AG04450 (cell line): ENCODE measurements around the gene C1orf35. TPM values are rescaled to one million over a fixed set of nuclear protein-coding genes. Genes with fewer than 3 reads are reported as not detected.

Experiments used
- CTCF ChIA-PET: fragments of 300-600, 350-600 bp; formaldehyde crosslinking; extraction: SDS; loops from one replicate; lab custom pipeline; 2022; ENCODE audit warnings: antibody characterized with exemption, inconsistent platforms; lab: Charles Lee
- POLR2A ChIA-PET: fragments of 350-600 bp; formaldehyde crosslinking; extraction: SDS; loops from one replicate; lab custom pipeline; 2021; ENCODE audit warnings: antibody characterized with exemption, inconsistent platforms; lab: Yijun Ruan, JAX
- DNase-seq: peaks from one replicate; pipeline ENCODE4 v3.0.0-alpha.2; 2011; ENCODE audit warnings: low read depth, low spot score
- H3K27ac ChIP-seq: one replicate; pipeline ENCODE4 v1.5.1; 2012; ENCODE audit warnings: low read depth, low read length, control low read depth
- H3K27me3 ChIP-seq: one replicate; pipeline ENCODE4 v1.6.0; 2012; ENCODE audit warnings: low read length; ENCODE audit not compliant: control insufficient read depth, insufficient read depth
- H3K4me3 ChIP-seq: 2 replicates; pipeline ENCODE4 v1.5.1; 2011; ENCODE audit warnings: mild to moderate bottlenecking, low read depth, low read length, control low read depth
- H3K9me3 ChIP-seq: 2 replicates; pipeline ENCODE4 v1.5.1; 2012; ENCODE audit warnings: low read length; ENCODE audit not compliant: control insufficient read depth, insufficient read depth
- polyA plus RNA-seq: library from polyadenylated mRNA; depleted of rRNA; stranded (reverse); fragments of >200 nt; gene quantifications from 2 replicates; pipeline ENCODE4 v1.2.3, GENCODE V29; 2011
- TF ChIP-seq, protein P1 (sequence below): IDR thresholded peaks from 2 replicates; pipeline ENCODE4 v1.5.1; 2011; ENCODE audit warnings: low read depth, low read length, control low read depth, inconsistent platforms

The C1orf35 gene
- polyA plus RNA-seq, 1 experiment, result 3.6 TPM

DNA sequence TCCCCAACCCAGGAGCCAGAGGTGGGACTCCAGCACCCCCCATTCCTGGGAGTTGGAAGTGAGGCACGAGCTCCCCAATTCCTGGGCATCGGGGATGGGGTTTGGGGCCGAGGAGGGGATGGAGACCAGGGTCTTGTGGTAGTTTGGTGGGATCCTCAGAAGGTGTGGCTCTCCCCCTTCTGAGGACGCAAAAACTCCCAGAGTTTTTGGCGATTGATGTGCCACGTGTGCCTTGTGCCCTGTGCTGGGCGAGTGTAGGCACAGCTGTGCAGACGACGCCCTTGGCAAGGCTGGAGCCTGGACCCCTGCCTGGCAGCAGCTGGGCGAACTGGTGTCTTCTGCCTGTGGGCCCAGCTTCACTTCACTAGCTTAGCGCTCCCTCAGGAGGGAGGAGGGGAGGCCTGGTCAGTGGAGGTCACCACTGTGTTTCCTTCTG, 39.6 kb upstream of the C1orf35 start:
- CTCF ChIA-PET, result interaction anchor here (1.3 to 4.2 kb wide), 3 partner anchors 12 to 24 kb away, joined by 4 to 17 read pairs (median 7); no protein-coding TSS in a partner anchor
- TF ChIP-seq, protein P1, sequence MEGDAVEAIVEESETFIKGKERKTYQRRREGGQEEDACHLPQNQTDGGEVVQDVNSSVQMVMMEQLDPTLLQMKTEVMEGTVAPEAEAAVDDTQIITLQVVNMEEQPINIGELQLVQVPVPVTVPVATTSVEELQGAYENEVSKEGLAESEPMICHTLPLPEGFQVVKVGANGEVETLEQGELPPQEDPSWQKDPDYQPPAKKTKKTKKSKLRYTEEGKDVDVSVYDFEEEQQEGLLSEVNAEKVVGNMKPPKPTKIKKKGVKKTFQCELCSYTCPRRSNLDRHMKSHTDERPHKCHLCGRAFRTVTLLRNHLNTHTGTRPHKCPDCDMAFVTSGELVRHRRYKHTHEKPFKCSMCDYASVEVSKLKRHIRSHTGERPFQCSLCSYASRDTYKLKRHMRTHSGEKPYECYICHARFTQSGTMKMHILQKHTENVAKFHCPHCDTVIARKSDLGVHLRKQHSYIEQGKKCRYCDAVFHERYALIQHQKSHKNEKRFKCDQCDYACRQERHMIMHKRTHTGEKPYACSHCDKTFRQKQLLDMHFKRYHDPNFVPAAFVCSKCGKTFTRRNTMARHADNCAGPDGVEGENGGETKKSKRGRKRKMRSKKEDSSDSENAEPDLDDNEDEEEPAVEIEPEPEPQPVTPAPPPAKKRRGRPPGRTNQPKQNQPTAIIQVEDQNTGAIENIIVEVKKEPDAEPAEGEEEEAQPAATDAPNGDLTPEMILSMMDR, result no peak
- no peak for DNase-seq
- POLR2A ChIA-PET, result no interaction called here
- Histone ChIP-seq H3K27ac (no peak overlapping the region), H3K4me3 (no peak overlapping the region), H3K9me3 (no peaks in the 10 kb centered on the region; the same call in 1 of the 2 replicates), H3K27me3 (no peaks in the 10 kb centered on the region)

GRCh38 chr1:228142155-228142691, 39.1 kb upstream of the C1orf35 start:
- no peak overlapping the region for H3K27ac ChIP-seq
- ChIA-PET CTCF (interaction anchor here (1.3 to 4.2 kb wide), 3 partner anchors 11 to 24 kb away, joined by 4 to 17 read pairs (median 7); no protein-coding TSS in a partner anchor), POLR2A (no interaction called here)
- TF ChIP-seq, protein P1, result no peak
- no peaks in the 10 kb centered on the region; the same call in 1 of the 2 replicates for H3K9me3 ChIP-seq
- H3K4me3 ChIP-seq, result peak overlapping the region; percentile 90
- DNase-seq, result no peak
- H3K27me3 ChIP-seq, result no peaks in the 10 kb centered on the region

GRCh38 chr1:228141226-228142044, 38.3 kb upstream of the C1orf35 start:
- H3K27ac ChIP-seq, result peak overlapping the region; percentile 75
- ChIA-PET POLR2A (interaction anchor here (1.2 to 1.7 kb wide), 3 partner anchors 23 to 265 kb away, joined by 3 to 18 read pairs (median 11); partner anchors contain the start of genes IBA57 and TRIM11), CTCF (interaction anchor here (4.2 kb wide), 1 partner anchor 11 kb away, joined by 17 read pairs; no protein-coding TSS in a partner anchor)
- TF ChIP-seq, protein P1, result no peak
- DNase-seq, result no peak
- peak overlapping the region; percentile 90 for H3K4me3 ChIP-seq
- peaks cover 7% of the 10 kb centered on the region for H3K27me3 ChIP-seq
- no peaks in the 10 kb centered on the region; the same call in 1 of the 2 replicates for H3K9me3 ChIP-seq

GRCh38 chr1:228140724-228141225, 37.6 kb upstream of the C1orf35 start:
- TF ChIP-seq, protein P1, result no peak
- H3K27ac ChIP-seq, result peak overlapping the region; percentile 75
- peak overlapping the region; percentile 90 for H3K4me3 ChIP-seq
- no peak for DNase-seq
- ChIA-PET CTCF (interaction anchor here (4.2 kb wide), 1 partner anchor 10 kb away, joined by 17 read pairs; no protein-coding TSS in a partner anchor), POLR2A (interaction anchor here (0.6 to 1.7 kb wide), 7 partner anchors 10 to 317 kb away, joined by 3 to 18 read pairs (median 4); partner anchors contain the start of genes IBA57, MRPL55 and TRIM11)
- H3K27me3 ChIP-seq, result peaks cover 13% of the 10 kb centered on the region
- no peaks in the 10 kb centered on the region; the same call in 1 of the 2 replicates for H3K9me3 ChIP-seq
